ENCODE results near the gene GFI1. TPM values are rescaled to one million over a fixed set of nuclear protein-coding genes. Genes with fewer than 3 reads are reported as not detected.

Gene GFI1
- total RNA-seq, 2 experiments from 2014 or later = 79.7 to 85.0 TPM

DNA sequence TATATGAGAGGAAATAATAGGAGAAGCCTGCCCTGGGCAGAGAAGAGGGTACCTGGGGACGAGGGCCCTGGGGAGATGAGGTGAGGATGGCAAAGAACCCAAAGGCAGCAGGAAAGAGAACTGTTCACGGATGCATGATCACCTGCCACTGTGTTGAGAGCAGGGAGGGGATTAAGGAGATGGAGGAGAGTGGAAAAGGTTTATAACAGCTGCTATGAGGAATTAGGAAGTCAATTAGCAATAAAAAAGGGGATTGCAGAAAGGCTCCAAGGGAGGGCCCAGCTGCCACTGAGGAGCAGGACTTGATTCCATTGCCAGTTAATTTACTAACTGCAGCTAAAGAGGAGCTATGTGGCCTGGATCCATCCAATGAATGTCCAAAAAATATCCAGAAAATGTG lies 61.1 kb downstream of the GFI1 start:
- no peaks in the 10 kb centered on the region for H3K9me3 Mint-ChIP-seq
- H3K27me3 Mint-ChIP-seq = no peaks in the 10 kb centered on the region
- no peak for DNase-seq
- H3K4me1 Mint-ChIP-seq = no peaks in the 10 kb centered on the region
- H3K36me3 Mint-ChIP-seq = no peaks in the 10 kb centered on the region
- H3K27ac Mint-ChIP-seq = no peak overlapping the region
- no peak overlapping the region for H3K4me3 Mint-ChIP-seq

Other genes starting within 250 kb of the GFI1 start
- gene GLMN, start 187.9 kb downstream of the GFI1 start, total RNA-seq = 10 to 100 TPM; 18.1 to 20.1 TPM
- gene RPAP2, start 187.9 kb downstream of the GFI1 start, total RNA-seq = 10 to 100 TPM; 34.5 to 36.3 TPM